ENCODE results near the gene ABI2. TPM values are rescaled to one million over a fixed set of nuclear protein-coding genes. Genes with fewer than 3 reads are reported as not detected.
"Not testable (repeated sequence)": the region's sequence is repeated elsewhere in the genome, so short reads cannot be mapped to it uniquely, and the experiment has no call there.

Gene ABI2
- 10 to 100 TPM; 55.2 to 80.2 (median 78.9) TPM for polyA plus RNA-seq (ENCODE audit: insufficient read depth in 1 of 5, insufficient read length in 5 of 5, low replicate concordance in 1 of 5)
- long read RNA-seq, donor 1, full-length matches to known transcripts = 11 of 25 reads
- long read RNA-seq, donor 1, partial matches to known transcripts = 14 of 25 reads
- long read RNA-seq, donor 1, other reads (novel, unspliced or antisense) = 0 of 25 reads
- long read RNA-seq, donor 2, full-length matches to known transcripts = 11 of 11 reads
- long read RNA-seq, donor 2, partial matches to known transcripts = 0 of 11 reads
- long read RNA-seq, donor 2, other reads (novel, unspliced or antisense) = 0 of 11 reads
- long read RNA-seq, donor 3, full-length matches to known transcripts = 5 of 12 reads
- long read RNA-seq, donor 3, partial matches to known transcripts = 0 of 12 reads
- long read RNA-seq, donor 3, other reads (novel, unspliced or antisense) = 7 of 12 reads
- long read RNA-seq, donor 4, full-length matches to known transcripts = 9 of 20 reads
- long read RNA-seq, donor 4, partial matches to known transcripts = 11 of 20 reads
- long read RNA-seq, donor 4, other reads (novel, unspliced or antisense) = 0 of 20 reads
- long read RNA-seq, donor 5, full-length matches to known transcripts = 15 of 31 reads
- long read RNA-seq, donor 5, partial matches to known transcripts = 16 of 31 reads
- long read RNA-seq, donor 5, other reads (novel, unspliced or antisense) = 0 of 31 reads
- long read RNA-seq, donor 6, full-length matches to known transcripts = 3 of 9 reads
- long read RNA-seq, donor 6, partial matches to known transcripts = 6 of 9 reads
- long read RNA-seq, donor 6, other reads (novel, unspliced or antisense) = 0 of 9 reads
- long read RNA-seq, donor 7, full-length matches to known transcripts = 10 of 10 reads
- long read RNA-seq, donor 7, partial matches to known transcripts = 0 of 10 reads
- long read RNA-seq, donor 7, other reads (novel, unspliced or antisense) = 0 of 10 reads
- long read RNA-seq, donor 8, full-length matches to known transcripts = 5 of 5 reads
- long read RNA-seq, donor 8, partial matches to known transcripts = 0 of 5 reads
- long read RNA-seq, donor 8, other reads (novel, unspliced or antisense) = 0 of 5 reads

DNA sequence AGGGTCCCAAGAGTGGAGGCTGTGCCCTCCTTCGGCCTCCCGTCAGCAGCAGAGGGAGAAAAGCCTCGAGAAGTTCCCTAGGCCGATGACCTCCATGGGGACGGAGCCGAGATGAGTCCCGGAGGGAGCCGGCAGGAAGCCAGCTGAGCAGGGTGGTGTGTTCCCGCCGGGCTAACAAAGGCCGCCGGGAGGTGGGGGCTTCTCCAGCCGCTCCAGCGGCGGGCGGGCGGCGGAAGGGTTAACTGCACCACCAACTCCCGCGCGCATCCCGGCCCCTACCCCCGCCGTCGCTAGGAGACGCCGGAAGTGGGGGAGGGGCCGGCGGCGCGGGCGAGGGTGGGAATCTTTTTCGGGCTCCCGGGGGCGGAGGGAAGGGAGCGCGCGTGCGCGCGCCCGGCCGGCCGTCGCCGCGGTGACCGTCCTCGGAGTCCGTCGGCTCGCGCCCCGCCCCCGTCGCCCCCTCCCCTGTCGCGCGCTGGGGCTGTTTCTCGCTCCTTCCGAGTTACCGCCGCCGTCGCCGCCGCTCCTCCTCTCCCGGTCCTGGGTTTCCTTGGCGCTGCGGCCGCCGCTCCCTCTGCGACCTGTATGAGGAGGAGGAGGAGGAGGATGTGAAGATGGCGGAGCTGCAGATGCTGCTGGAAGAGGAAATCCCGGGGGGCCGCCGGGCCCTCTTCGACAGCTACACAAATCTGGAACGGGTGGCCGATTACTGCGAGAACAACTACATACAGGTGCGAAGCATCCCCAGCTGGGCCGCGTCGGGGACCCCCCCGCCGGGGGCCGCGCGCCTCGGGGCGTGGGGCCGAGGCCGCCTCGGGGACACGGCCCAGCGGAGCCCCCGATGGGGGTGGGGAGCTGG, at the start of gene ABI2:
ABI2 (plus strand) TSS at position 494 of the 859 bp plus-strand sequence; CDS start at position 615, 121 bp downstream.
- DNase-seq = peak; percentile 94 to 96

- no peak for DNase-seq
Observed at GRCh38 chr2:203279288-203279687, 48.9 kb upstream of the ABI2 start.

DNA sequence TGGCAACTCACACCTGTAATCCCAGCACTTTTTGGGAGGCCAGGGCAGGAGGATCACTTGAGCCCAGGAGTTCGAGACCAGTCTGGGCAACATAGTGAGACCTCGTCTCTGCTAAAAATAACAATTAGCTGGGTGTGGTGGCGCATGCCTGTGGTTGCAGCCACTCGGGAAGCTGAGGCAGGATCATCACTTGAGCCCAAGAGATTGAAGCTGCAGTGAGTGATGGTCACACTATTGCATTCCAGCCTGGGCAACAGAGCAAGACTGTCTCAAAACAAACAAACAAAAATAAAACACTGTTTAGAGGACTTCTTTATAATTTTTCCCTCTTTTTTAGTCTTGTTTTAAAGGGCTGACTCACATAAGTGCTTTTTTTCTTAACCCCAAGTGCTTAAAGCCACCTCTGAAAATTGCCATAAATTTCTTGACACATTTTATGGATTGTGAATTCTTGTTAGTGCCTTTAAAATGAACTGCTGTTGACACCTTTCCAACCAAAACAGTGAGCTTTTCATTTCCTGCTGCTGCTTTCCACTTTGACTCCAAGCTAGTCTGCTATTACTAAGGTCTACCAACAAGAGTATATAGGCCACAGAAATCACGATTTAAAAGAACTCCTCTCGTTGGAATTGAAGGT, 47.6 kb upstream of the ABI2 start:
- DNase-seq = no peak

- no peak for DNase-seq
Observed at GRCh38 chr2:203282101-203282500, 46.1 kb upstream of the ABI2 start.

- no peak for DNase-seq
Observed at GRCh38 chr2:203286532-203286931, 41.7 kb upstream of the ABI2 start.

GRCh38 chr2:203301667-203302066, 26.5 kb upstream of the ABI2 start:
- no peak for DNase-seq

- DNase-seq = not testable (repeated sequence)
Observed at GRCh38 chr2:203302586-203302985, 25.6 kb upstream of the ABI2 start.

GRCh38 chr2:203310688-203311436, 17.3 kb upstream of the ABI2 start:
- DNase-seq = no peak

DNA sequence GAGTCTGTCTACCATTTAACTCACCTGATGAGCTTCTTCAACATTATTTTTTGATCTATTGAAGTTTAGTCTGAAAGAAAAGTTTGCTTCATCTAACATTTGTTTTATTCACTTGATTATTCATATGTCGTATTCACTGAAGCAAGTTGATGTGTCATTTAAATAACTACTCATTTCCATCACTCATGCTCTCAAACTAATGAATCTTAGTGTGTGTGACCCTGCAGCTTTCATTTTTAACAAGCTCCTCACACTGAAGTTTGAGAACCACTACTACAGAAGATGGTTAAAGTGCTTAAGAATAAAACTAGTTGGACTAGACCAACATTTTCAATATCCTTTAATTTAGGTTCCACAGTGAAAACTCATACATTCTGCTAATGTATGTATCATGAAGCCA, 1.8 kb upstream of the ABI2 start:
- DNase-seq = no peak

DNA sequence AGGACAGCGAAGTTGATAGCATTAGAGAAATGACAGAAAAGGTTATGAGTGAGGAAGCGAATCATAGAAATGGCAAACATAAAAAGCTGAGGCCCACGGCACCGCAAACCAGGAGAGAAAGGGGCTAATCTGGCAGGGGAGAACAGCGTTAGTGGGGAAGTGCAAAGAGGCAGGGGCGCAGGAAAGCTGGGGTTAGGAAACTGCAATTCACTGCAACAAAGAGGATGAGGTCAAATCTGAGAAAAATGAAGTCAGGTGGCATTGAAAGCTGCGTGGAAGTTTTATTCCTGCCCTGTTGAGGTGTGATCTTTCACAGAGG, 653 bp upstream of the ABI2 start:
- no peak for DNase-seq

- peak; percentile 43 to 44 for DNase-seq
Observed at GRCh38 chr2:203328760-203329540, 756 bp downstream of the ABI2 start.

DNA sequence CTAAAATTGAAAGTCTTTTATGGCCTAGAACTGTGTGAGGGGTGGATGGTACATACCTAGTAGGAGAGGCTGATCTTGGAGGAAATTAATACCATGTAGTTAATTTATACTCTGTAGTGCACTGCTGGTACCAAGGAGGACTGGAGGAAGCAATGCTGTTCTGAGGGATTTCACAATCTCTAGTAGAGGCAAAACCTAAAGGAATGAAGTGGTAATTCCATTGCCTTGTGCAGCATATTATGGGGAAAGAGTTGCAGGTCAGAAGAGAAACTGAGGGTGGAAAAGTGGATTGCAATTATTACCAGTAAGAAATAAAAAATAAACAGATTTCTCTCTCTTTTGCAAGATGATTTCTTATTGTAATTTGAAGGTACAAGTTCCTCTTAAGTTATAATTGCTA, 2.2 kb downstream of the ABI2 start:
- no peak for DNase-seq

GRCh38 chr2:203338322-203338721, 10.1 kb downstream of the ABI2 start:
- DNase-seq = no peak

DNA sequence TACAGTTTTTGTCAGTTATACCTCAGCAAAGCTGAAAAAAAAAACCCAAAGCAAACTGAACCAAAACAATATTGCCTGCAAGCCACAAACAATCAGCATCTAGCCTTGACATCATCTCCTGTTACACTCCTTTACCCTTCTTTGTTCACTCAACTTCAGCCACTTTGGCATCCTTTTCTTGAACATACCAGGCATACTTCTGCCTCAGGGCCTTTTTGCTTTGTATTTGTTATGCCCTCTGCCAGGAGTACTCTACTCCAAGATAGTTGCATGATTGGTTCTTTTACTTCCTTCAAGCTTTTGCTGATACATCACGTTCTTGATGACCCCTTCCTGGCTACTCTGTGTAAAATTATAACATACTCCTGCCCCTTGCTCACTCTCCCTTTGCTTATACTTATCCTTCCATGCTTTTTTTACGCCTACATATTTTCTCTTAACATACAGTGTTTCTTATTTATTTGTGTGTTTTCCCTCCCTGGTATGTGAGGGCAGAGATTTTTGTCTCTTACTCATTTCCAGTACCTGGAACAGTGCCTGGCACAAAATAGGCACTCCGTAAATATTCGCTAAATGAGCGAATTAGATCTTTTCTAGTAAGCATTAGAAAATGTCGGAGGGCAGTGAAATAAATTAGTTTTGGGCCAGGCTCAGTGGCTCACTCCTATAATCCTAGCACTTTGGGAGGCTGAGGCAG, 12.7 kb downstream of the ABI2 start:
- DNase-seq = no peak

DNA sequence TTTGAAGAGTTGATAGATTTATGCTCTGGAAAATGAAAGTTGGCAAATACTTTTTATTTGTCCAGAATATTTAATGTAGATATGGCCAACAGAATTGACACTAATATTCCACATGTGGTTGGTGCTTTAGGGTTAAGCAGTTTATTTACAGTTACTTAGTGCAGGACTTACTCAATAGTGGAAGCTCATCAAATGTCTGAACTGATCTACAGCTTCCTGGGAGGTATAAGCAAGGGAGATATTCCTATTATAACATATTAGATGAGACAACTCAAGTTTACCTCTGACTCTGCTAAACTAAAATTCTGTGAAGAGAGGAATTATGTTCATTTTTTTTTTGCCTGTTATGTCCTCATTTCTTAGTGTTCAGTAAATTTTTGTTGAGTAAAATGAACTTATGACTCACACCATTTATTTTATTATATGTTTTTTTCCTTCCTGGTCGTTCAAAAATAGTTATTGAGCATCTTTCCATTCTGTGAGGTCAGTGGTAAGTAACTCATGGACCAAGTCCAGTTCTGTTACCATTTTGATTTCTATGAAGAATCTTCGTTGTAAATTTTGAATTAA, 13.6 kb downstream of the ABI2 start:
- no peak for DNase-seq

- not testable (repeated sequence) for DNase-seq
Observed at GRCh38 chr2:203342374-203342773, 14.2 kb downstream of the ABI2 start.

DNA sequence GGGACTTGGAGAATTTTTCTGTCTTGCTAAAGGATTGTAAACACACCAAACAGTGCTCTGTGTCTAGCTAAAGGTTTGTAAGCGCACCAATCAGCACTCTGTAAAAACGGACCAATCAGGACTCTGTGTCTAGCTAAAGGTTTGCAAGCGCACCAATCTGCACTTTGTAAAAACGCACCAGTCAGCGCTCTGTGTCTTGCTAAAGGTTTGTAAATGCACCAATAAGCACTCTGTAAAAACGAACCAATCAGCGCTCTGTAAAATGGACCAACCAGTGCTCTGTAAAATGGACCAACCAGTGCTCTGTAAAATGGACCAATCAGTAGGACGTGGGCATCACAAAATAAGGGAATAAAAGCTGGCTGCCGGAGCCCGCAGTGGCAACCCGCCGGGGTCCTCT, 16.5 kb downstream of the ABI2 start:
- DNase-seq = no peak

- DNase-seq = no peak
Observed at GRCh38 chr2:203346612-203347011, 18.4 kb downstream of the ABI2 start.
